AG08395 (cell line): Measurements from ENCODE around the gene ITPK1.
"Not testable (repeated sequence)": the region's sequence is repeated elsewhere in the genome, so short reads cannot be mapped to it uniquely, and the experiment has no call there.

Source experiments
- DNase-seq: peaks from one replicate; pipeline ENCODE4 v3.0.0; 2012; ENCODE audit warnings: mixed read lengths, low spot score

The ITPK1 gene

GRCh38 chr14:93115821-93116675 is at the start of gene ITPK1:
Gene ITPK1 (minus strand): TSS chr14:93115925. CDS start chr14:93115163, 762 bp downstream.
- DNase-seq: peak; percentile 78

GRCh38 chr14:93163564-93163963 is 47.8 kb upstream of the ITPK1 start:
- DNase-seq: no peak

DNA sequence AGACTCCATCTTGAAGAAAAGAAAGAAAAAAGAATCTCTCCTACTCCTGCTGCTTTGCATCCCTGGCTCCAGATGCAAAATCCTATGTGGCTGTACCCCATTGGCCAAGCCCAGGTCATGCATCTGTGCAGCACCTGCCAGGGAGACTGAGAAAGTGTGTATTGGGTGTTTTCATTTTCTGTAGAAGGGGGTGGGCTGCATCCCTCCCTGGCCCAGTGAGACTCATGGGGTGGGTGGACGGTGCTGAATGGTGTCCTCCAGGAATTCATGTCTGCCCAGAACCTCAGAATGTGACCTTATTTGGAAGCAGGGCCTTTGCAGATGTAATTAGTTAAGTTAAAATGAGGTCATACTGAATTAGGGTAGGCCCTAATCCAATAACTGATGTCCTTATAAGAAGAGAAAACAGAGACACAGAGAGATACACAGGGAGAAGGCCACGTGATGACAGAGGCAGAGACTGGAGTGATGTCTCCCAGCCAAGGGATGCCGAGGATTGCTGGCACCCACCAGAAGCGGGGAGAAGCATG is 45.8 kb upstream of the ITPK1 start:
- no peak for DNase-seq

DNA sequence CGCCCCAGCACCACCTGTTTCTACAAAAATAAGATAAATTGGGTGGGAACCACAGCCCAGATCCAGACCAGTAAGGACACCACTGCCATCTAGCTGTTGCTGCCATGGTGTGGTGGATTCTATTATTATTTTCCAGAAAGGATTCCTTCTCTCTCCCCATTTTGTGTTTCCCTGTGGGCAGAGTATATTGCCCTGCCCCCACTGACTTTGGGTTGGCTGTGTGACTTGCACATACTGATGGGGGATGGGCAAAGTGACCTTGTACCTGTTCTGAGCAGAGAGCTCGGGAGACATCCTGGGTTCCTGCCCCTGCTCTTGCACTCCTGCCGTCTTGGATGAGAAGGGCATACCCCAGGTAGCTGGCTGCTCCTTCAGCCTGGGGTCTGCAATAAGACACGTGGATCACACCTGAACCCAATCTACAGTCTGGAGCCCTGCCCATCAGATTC is 44.7 kb upstream of the ITPK1 start:
- DNase-seq: peak; percentile 35

DNA sequence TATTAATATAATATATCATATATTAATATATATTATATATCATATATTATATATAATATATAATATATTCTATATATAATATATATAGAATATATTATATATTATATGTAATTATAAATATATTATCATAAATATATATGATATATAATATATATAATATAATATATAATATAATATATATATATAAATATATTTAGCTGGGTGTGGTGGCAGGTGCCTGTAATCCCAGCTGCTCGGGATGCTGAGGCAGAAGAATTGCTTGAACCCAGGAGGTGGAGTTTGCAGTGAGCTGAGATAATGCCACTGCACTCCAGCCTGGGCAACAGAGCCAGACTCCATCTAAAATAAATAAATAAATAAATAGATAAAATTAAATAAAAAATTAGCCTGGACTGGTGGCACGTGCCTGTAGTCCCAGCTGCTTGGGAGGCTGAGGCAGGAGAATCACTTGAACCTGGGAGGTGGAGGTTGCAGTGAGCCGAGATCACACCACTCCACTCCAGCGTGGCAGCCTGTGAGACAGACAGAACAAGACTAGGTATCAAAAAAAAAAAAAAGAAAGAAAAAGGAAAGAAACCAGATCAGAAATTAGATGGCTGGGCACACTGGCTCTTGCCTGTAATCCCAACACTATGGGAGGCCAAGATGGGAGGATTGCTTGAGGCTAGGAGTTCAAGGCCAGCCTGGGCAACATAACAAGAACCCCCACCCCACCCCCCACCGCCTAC is 44.1 kb upstream of the ITPK1 start:
- not testable (repeated sequence) for DNase-seq

DNA sequence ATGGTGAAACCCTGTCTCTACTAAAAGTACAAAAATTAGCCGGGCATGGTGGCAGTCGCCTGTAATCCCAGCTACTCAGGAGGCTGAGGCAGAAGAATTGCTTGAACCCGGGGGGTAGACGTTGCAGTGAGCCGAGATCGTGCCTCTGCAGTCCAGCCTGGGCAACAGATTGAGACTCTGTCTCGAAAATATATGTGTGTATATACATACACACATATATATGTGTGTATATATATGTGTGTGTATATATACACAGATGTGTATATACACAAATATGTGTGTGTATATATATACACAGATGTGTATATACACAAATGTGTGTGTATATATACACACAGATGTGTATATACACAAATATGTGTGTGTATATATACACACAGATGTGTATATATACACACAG is 42.6 kb upstream of the ITPK1 start:
- DNase-seq: not testable (repeated sequence)

DNA sequence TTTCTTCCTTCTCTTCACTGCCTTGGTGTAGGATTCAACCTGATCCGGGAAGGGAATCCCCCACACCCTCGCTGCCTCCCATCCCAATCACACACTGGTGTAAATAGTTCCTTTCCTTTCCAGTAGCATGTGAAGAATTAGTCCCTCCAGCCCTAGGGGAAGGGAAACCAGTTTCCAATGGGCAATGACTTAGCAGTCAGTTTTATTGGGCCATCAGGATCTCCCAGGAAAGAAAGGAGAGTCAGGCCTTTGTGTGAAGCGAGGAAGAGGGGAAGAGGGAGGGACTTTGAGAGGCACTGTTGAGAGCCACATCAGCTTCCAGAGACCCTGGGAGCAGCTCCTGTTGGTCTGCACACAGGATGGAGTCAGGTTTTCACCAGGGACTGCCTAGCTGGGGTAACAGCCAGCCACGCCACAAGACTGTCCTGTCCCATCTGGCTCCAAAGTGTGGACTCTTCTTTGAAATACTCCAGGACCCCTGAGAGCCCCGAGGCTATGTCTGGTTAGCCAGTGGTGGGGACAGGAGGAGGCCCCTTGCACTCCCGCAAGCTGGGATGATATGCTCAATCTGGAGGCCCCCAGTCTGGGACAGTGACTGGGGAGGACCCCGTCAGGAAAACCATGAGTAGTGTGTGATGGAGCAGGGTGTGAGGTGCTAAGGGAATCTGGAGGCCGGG is 41.1 kb upstream of the ITPK1 start:
- no peak for DNase-seq

- DNase-seq: no peak
Measured at GRCh38 chr14:93155667-93156066, 39.9 kb upstream of the ITPK1 start.

DNA sequence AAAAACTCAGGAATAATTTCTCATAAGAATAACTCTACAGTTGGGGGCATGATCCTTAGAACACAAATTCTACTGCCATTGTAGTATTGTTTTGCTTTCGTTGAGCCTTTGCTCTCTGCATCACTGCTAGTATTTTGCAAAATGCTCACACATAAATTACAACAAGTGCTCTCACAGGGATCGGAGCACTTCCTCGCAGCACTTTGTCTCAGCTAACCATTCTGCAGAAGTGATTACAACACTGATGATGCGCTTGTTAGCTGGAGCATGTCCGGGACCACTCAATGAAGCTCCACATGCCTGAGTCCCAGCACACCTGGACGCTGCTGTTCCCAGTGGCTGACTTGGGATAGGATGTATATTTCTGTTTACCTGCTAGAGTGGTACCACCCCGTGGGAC is 37.4 kb upstream of the ITPK1 start:
- no peak for DNase-seq

- DNase-seq: no peak
Measured at GRCh38 chr14:93150227-93151208, 34.8 kb upstream of the ITPK1 start.

GRCh38 chr14:93148979-93149378 is 33.3 kb upstream of the ITPK1 start:
- no peak for DNase-seq

DNA sequence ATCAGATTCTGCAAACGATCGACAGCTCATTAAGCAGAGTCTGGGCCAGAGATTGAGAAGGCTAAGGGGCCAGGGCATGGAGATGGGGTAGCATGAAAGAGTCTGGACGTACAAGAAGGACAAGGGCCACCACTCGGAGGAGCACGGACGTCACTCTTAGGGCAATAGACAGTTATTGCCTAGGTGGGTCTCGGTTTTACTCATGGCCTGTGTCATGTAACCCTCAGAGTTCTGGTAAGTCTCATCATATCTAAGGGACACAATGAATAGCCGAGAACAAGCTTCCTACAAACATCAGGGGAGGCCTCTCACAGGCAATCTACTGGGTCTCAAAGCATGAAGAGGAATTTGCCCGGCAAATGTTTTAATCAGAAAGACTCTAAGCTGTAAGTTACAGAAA is 30.4 kb upstream of the ITPK1 start:
- no peak for DNase-seq

DNA sequence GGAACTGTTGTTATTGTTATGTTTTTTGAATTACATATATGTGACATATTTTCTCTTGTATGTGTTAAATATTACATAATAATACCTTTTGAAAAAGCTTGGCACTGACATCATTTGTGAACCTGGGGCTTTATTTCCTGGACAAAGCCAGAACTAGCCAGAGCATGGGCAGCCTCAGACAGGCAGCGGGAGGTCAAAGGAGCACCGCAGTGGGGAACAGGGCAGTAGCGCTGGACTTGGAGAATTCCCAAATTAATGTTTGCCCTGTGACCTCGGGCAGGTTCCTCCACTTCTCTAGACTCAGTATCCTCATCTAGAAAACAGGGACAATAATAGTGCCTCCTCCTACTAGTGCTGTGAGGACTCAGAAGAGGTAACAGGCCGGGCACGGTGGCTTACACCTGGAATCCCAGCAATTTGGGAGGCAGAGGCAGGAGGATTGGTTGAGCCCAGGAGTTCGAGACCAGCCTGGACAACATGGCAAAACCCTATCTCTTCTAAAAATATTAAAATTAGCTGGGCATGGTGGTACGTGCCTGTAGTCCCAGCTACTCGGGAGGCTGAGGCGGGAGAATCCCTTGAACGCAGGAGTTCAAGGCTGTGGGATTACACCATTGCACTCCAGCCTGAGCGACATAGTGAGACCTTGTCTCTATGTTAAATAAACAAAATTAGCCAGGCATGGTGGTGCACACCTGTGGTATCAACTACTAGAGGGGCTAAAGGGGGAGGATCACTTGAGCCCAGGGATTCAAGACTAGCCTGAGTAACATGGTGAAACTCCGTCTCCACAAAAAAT is 27.3 kb upstream of the ITPK1 start:
- no peak for DNase-seq

- DNase-seq: no peak
Measured at GRCh38 chr14:93137864-93138263, 22.1 kb upstream of the ITPK1 start.

DNA sequence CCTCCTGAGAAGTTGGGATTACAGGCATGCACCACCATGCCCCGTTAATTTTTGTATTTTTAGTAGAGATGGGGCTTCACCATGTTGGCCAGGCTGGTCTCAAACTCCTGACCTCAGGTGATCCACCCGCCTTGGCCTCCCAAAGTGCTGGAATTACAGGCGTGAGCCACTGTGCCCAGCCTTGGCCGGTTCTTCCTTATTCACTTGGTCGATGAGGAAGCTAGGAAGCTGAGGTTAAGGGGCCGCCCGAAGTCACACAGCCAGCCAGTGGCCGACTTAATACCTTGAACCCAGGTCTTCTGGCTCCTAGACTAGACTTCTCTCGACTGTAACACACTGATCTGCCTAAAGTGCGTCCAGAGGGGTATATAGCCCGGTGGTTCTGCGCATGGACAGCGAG is 20.8 kb upstream of the ITPK1 start:
- DNase-seq: not testable (repeated sequence)

- DNase-seq: no peak
Measured at GRCh38 chr14:93136009-93136408, 20.3 kb upstream of the ITPK1 start.

DNA sequence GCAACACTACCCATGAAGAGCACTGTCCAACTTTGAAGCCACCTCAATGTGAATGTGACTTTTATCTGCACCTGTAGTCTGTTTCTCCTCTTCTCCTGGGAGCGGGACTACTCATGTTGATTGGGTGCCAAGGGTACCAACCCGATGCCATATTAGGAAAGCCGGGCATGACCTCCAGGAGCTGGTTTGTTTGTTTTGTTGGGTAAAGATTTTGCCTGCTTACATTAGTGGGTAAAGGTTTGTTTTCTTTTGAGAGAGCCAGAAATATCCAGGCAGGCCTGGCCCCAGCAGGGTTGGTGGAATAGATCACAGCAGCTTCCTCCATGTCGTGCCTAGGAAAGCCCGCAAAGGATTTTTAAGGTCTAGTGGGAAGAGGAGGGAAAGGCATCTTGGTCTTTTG is 19.7 kb upstream of the ITPK1 start:
- DNase-seq: no peak

DNA sequence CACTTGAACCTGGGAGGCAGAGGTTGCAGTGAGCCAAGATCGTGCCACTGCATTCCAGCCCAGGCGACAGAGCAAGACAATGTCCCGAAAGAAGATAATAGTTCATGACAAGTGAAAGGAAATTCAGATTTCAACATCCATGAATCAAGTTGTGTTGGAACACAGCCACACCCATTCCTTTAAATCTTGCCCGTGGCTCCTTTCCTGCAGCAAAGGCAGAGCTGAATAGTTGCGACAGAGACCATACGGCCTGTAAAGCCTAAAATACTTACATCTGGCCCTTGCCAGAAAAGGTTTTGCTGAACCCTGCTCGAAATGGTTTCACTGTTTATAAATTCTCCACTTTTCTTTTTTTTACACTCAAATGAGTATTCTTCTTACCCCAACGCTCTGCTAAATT is 17.7 kb upstream of the ITPK1 start:
- DNase-seq: peak; percentile 50

DNA sequence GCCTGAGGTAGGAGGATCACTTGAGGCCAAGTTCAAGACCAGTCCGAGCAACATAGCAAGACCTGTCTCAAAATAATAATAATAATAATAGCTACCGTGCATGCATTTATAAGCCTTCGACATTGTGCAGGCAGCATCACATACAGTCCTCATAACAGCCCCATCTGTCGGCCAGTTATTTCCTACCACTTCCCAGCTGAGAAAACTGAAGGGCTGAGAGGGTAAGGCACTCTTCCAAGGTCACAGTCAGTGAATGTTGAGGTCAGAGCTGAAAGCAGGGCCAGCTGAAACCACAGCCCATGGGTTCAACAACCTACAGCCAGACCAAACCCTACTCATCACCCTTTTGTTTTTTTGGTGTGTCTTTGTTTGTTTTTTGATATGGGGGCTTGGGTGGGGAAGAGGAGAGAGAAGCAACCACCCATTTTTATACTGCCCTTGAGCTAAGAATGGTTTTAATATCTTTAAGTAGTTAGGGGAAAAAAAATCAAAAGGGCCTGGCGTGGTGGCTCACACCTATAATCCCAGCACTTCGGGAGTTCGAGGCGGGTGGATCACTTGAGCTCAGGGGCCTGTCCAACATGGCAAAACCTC is 16.8 kb upstream of the ITPK1 start:
- DNase-seq: peak; percentile 40

DNA sequence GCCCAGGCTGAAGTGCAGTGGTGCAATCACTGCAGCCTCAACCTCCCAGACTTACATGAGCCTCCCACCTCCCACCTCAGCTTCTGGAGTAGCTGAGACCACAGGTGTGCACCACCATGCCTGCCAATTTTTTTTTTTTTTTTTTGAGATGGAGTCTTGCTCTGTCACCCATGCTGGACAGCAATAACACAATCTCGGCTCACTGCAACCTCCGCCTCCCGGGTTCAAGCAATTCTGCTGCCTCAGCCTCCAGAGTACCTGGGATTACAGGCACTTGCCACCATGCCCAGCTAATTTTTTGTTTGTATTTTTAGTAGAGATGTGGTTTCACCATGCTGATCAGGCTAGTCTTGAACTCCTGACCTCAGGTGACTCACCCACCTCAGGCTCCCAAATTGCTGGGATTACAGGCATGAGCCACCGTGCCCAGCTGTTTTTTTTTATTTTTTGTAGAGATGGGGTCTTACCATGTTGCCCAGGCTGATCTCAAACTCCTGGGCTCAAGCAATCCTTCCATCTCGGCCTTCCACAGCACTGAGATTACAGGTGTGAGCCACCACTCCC is 15.6 kb upstream of the ITPK1 start:
- not testable (repeated sequence) for DNase-seq
